D721Med (cell line): ENCODE measurements around the gene BTD.

ENCODE experiments used
- DNase-seq: peaks from one replicate; pipeline ENCODE4 v3.0.0; 2011; ENCODE audit warnings: low spot score; ENCODE audit not compliant: insufficient read length
- FAIRE-seq: peaks from 2 replicates; lab custom pipeline; 2011; peaks lifted over from hg19 to GRCh38; lab: Jason Lieb, UNC
- TF ChIP-seq, protein P1 (sequence below): IDR thresholded peaks from 2 replicates; pipeline ENCODE4 v1.5.1; 2012; ENCODE audit warnings: mild to moderate bottlenecking, control low read depth; ENCODE audit not compliant: insufficient read depth; ENCODE audit errors: missing control alignments

BTD gene

DNA sequence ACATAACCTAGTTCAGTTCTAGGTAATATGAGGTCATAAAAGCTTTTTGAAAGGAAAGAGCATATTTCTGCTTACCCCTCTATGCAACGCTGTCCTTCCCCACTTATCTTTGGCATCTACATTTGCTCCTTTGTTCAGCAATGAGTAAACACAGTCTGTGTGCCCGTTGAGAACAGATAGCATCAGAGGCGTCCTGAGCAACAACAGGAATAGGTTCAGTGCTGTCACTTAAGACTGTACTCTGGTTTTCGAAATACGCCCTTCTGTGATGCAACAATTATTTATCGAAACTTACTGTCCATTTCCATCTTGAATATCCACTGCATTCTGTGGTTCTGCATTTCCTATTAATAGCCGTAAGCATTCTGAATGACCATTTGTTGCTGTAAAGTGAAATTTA lies 84.4 kb downstream of the BTD start:
- FAIRE-seq (no peak), DNase-seq (no peak)

DNA sequence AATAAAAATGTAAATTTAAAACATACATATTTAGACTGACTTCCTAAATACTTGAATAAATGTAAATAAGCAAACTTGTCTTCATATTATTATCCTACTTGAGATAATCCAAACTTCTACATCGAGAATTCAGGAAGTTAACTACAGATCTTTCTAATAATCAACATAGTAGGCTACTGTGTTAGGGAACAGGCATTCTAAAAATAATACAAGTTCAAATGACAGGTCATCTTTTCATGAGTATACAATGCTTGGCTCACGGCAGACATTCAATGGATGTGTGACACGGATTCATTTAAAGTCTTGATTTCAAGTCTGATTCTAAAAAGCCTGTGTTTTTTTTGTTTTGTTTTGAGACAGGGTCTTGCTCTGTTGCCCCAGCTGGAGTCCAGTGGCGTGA lies 88.7 kb downstream of the BTD start:
- FAIRE-seq, result no peak
- no peak for DNase-seq
- TF ChIP-seq, protein P1, sequence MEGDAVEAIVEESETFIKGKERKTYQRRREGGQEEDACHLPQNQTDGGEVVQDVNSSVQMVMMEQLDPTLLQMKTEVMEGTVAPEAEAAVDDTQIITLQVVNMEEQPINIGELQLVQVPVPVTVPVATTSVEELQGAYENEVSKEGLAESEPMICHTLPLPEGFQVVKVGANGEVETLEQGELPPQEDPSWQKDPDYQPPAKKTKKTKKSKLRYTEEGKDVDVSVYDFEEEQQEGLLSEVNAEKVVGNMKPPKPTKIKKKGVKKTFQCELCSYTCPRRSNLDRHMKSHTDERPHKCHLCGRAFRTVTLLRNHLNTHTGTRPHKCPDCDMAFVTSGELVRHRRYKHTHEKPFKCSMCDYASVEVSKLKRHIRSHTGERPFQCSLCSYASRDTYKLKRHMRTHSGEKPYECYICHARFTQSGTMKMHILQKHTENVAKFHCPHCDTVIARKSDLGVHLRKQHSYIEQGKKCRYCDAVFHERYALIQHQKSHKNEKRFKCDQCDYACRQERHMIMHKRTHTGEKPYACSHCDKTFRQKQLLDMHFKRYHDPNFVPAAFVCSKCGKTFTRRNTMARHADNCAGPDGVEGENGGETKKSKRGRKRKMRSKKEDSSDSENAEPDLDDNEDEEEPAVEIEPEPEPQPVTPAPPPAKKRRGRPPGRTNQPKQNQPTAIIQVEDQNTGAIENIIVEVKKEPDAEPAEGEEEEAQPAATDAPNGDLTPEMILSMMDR, result no peak

More for the DNA sequence above, 84.4 kb downstream of the BTD start:
- TF ChIP-seq, protein P1, result no peak

DNA sequence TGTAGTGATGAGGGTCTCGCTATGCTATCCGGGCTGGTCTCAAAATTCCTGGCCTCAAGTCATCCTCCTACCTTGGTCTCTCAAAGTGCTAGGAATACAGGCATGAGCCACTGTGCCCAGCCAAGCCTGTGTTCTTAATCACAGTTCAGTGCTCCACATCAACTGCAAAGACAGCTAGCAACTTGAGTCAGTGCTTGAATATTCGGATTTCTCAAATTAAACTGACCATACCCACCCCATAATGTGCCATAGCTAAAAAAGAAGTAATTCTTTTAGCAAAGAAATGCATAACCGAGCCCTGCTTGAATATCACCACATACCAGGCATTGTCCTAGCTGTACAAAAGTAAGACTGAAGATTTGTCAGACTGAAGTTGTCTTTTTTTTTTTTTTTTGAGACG lies 89.2 kb downstream of the BTD start:
- TF ChIP-seq, protein P1, result no peak
- FAIRE-seq (no peak), DNase-seq (no peak)

DNA sequence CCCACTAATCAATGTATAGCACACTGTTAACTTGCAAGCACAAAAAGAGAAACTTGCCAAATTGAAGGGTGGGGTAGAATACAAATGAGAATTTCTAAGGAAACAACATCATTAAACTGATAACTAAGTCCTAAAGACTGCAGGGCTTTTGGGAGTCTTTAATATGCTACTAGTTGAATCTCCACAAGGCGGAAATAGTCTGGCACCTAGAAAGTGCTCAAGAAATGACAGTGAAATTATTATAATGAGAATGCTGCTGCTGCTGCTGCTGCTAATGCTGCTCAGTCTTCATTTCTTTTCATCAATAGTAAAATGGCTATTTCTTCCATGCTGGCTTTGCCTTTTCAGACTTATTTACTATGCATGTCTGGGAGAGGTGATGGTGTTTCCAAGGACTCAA lies 91.8 kb downstream of the BTD start:
- no peak for FAIRE-seq
- TF ChIP-seq, protein P1, result no peak
- no peak for DNase-seq

DNA sequence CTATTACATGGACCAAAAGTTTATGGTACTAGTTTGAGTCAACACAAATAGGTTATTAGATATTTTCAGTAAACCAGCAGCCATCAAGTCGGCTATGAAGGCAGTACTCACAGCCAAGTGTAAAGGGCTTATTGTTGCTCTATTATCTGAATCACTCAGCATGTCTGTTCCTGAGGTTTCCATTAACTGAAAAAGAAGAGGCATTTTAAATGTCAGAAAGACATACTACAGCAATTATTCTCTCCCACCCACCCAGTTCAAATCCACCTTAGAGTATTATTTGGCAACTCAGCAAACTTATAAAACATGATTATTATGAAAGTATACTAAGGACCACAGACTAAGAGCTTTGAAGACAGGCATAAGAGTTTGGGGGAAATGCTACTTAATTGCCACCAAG lies 93.1 kb downstream of the BTD start:
- FAIRE-seq (no peak), DNase-seq (no peak)
- TF ChIP-seq, protein P1, result no peak
